SU-DHL-6 (cell line): ENCODE data around the gene CACNG4.

Source experiments
- H2AFZ ChIP-seq: fragments of 200-600 bp; sonication (generic); 2 replicates; pipeline ENCODE4 v1.6.1; 2014; ENCODE audit warnings: low read depth, mild to moderate bottlenecking, moderate library complexity, mixed read lengths, antibody characterized with exemption, low read length; ENCODE audit not compliant: severe bottlenecking
- H3F3A ChIP-seq: fragments of 200-600 bp; shearing (Covaris generic); 2 replicates; pipeline ENCODE4 v1.6.0; 2016; ENCODE audit warnings: antibody characterized with exemption, mild to moderate bottlenecking; ENCODE audit not compliant: insufficient read depth
- H3K27ac ChIP-seq: fragments of 200-600 bp; sonication (generic); 2 replicates; pipeline ENCODE4 v1.5.1; 2016; ENCODE audit warnings: low read depth, mild to moderate bottlenecking, low read length, moderate library complexity, mixed read lengths
- H3K27me3 ChIP-seq: fragments of 200-600 bp; sonication (generic), shearing (Covaris generic); 2 replicates; pipeline ENCODE4 v1.6.0; 2014; ENCODE audit warnings: mild to moderate bottlenecking, low read length
- H3K36me3 ChIP-seq: fragments of 200-600 bp; sonication (generic); 2 replicates; pipeline ENCODE4 v1.6.1; 2014; ENCODE audit warnings: mild to moderate bottlenecking, low read length, mixed read lengths
- H3K4me2 ChIP-seq: fragments of 300-600, 200-600 bp; shearing (Covaris generic), sonication (generic); 2 replicates; pipeline ENCODE4 v1.6.0; 2014; ENCODE audit warnings: low read length, low read depth, mild to moderate bottlenecking; ENCODE audit not compliant: poor library complexity, severe bottlenecking
- H3K4me3 ChIP-seq: fragments of 200-600 bp; sonication (generic); 2 replicates; pipeline ENCODE4 v1.5.1; 2014; ENCODE audit warnings: antibody characterized with exemption, low read length, mild to moderate bottlenecking, mixed read lengths; ENCODE audit not compliant: insufficient read depth, poor library complexity, severe bottlenecking
- H3K79me2 ChIP-seq: fragments of 200-600 bp; sonication (generic); 2 replicates; pipeline ENCODE4 v1.6.1; 2014; ENCODE audit warnings: mild to moderate bottlenecking, low read length, moderate library complexity; ENCODE audit not compliant: insufficient read depth
- H3K9ac ChIP-seq: fragments of 200-600 bp; sonication (generic); 2 replicates; pipeline ENCODE4 v1.7.0; 2014; ENCODE audit warnings: mild to moderate bottlenecking, low read length
- H3K9me2 ChIP-seq: fragments of 200-600 bp; sonication (generic); replicated peaks from 2 replicates; pipeline ENCODE4 v1.6.1; 2014; ENCODE audit warnings: low read length; ENCODE audit not compliant: insufficient read depth
- H3K9me3 ChIP-seq: fragments of 200-600 bp; sonication (generic); 2 replicates; pipeline ENCODE4 v1.6.1; 2014; ENCODE audit warnings: low read length, mixed read lengths; ENCODE audit not compliant: insufficient read depth
- H4K20me1 ChIP-seq: fragments of 200-600 bp; sonication (generic); 2 replicates; pipeline ENCODE4 v1.6.1; 2014; ENCODE audit warnings: low read depth, mild to moderate bottlenecking, antibody characterized with exemption, low read length, moderate library complexity, mixed read lengths
- CTCF ChIP-seq: fragments of 200-600 bp; sonication (generic); IDR thresholded peaks from one replicate; pipeline ENCODE4 v1.5.1; 2017; ENCODE audit warnings: antibody characterized with exemption, mild to moderate bottlenecking, low read length, moderate library complexity; ENCODE audit not compliant: insufficient read depth, poor library complexity, severe bottlenecking
- EZH2phosphoT487 ChIP-seq: fragments of 200-600 bp; sonication (generic), shearing (Covaris generic); conservative IDR thresholded peaks from 2 replicates; pipeline ENCODE4 v1.6.1; 2018; ENCODE audit warnings: mild to moderate bottlenecking, antibody characterized with exemption, low read length, moderate library complexity, mixed read lengths

CACNG4 gene

GRCh38 chr17:67008101-67008500 is 43.6 kb downstream of the CACNG4 start:
- Histone ChIP-seq H3F3A (no peaks in the 10 kb centered on the region), H3K27me3 (no peaks in the 10 kb centered on the region), H2AFZ (no peak overlapping the region), H3K27ac (no peak overlapping the region), H4K20me1 (no peaks in the 10 kb centered on the region), H3K36me3 (no peaks in the 10 kb centered on the region), H3K4me2 (no peak overlapping the region), H3K79me2 (no peaks in the 10 kb centered on the region), H3K9me2 (no peaks in the 10 kb centered on the region), H3K9me3 (no peaks in the 10 kb centered on the region), H3K4me3 (no peak overlapping the region), H3K9ac (no peak overlapping the region)
- TF ChIP-seq CTCF (no peak), EZH2phosphoT487 (no peak)

- no peak for TF ChIP-seq CTCF
- no peak for TF ChIP-seq EZH2phosphoT487
- no peak overlapping the region for H3K4me2 ChIP-seq
- H3K9me3 ChIP-seq = no peaks in the 10 kb centered on the region
Observed at GRCh38 chr17:67011527-67012175, 47.1 kb downstream of the CACNG4 start.

GRCh38 chr17:67013891-67014290 is 49.4 kb downstream of the CACNG4 start:
- H3K79me2 ChIP-seq = no peaks in the 10 kb centered on the region
- H3K9me3 ChIP-seq = no peaks in the 10 kb centered on the region
- H3K9ac ChIP-seq = no peak overlapping the region
- no peak overlapping the region for H3K4me3 ChIP-seq
- H3K4me2 ChIP-seq = no peak overlapping the region
- no peaks in the 10 kb centered on the region for H4K20me1 ChIP-seq
- no peak overlapping the region for H2AFZ ChIP-seq
- TF ChIP-seq EZH2phosphoT487 (no peak), CTCF (no peak)
- no peak overlapping the region for H3K27ac ChIP-seq
- no peaks in the 10 kb centered on the region for H3K36me3 ChIP-seq
- H3F3A ChIP-seq = no peaks in the 10 kb centered on the region
- no peaks in the 10 kb centered on the region for H3K9me2 ChIP-seq
- H3K27me3 ChIP-seq = no peaks in the 10 kb centered on the region

More at GRCh38 chr17:67011527-67012175, 47.1 kb downstream of the CACNG4 start:
- Histone ChIP-seq H3K4me3 (no peak overlapping the region), H3K9me2 (no peaks in the 10 kb centered on the region), H3K79me2 (no peaks in the 10 kb centered on the region), H2AFZ (no peak overlapping the region), H3K27me3 (no peaks in the 10 kb centered on the region), H3F3A (no peaks in the 10 kb centered on the region), H4K20me1 (no peaks in the 10 kb centered on the region), H3K27ac (no peak overlapping the region), H3K36me3 (no peaks in the 10 kb centered on the region), H3K9ac (no peak overlapping the region)

GRCh38 chr17:67015001-67015400 is 50.5 kb downstream of the CACNG4 start:
- Histone ChIP-seq H3F3A (no peaks in the 10 kb centered on the region), H3K27me3 (no peaks in the 10 kb centered on the region), H3K27ac (no peak overlapping the region), H3K9ac (no peak overlapping the region), H3K36me3 (no peaks in the 10 kb centered on the region), H3K4me2 (no peak overlapping the region), H3K79me2 (no peaks in the 10 kb centered on the region), H2AFZ (no peak overlapping the region), H4K20me1 (no peaks in the 10 kb centered on the region), H3K9me3 (no peaks in the 10 kb centered on the region), H3K9me2 (no peaks in the 10 kb centered on the region), H3K4me3 (no peak overlapping the region)
- TF ChIP-seq EZH2phosphoT487 (no peak), CTCF (no peak)
